Stimulated activated CD8-positive, alpha-beta memory T cell treated with anti-CD3 and anti-CD28 coated beads, Interleukin-2, amount 100 ng/mL, for 48 hours (primary cell): ENCODE results near the gene SMIM12.

ENCODE experiments used
- DNase-seq, 2 donors: peaks; one replicate each; pipeline ENCODE4 v3.0.0-alpha.2; 2020; ENCODE audit warnings: low read depth in 2 of 2

SMIM12 gene

GRCh38 chr1:34874296-34874952 is 14.9 kb upstream of the SMIM12 start:
- no peak for DNase-seq

GRCh38 chr1:34872133-34872503 is 12.6 kb upstream of the SMIM12 start:
- no peak for DNase-seq

DNA sequence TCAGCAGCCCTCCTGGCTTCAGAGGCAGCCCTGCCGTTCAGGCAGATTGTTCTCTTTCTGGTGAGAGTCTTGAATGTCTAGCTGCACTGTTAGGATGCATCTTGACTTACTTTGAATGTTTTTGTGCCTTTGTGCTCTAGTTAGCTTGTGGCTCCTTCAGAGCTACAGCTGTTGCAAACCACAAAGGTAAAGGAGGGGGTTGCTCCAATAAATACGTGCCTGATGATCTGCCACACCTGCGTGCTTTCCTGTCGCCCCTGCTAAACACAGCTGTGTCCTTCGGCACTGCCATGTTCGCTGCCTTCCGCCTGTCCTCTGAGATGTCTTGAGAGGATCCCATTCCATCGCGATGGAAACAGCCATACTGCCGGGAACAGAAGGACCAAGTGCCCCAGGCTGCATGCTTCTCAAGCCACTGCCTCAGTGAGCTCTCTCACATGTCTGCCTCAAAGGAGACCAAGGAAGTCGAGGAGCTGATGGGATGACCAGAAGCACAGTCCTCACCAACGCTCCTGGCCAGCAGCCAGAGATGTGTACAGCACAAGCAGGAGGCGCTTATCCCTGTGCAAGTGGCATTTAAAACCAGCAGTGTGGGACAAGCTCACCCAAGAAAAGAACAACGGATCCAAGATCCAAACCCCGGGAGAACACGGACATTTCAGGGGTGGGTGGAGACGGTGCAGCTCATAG is 12.0 kb upstream of the SMIM12 start:
- no peak for DNase-seq

- DNase-seq = no peak
Measured at GRCh38 chr1:34870395-34870794, 10.8 kb upstream of the SMIM12 start.

DNA sequence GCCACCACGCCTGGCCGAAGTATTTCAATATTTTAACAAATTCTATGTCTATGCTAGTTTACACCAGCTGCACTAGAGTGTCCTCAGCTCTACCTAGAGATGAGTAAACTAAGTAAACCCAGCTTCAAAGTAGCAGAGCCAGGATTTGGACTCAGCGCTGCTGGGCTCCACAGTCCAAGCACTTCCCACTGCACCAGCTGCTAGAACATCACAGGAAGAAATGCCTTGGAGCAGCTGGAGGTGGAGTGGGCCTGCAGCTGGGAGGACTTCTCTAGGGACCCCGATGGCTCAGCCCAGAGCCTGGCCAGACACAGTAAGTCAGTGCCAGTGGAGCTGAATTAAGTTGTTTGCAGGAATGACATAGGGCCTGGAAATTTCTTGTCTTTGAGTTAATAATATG is 10.2 kb upstream of the SMIM12 start:
- DNase-seq = no peak

DNA sequence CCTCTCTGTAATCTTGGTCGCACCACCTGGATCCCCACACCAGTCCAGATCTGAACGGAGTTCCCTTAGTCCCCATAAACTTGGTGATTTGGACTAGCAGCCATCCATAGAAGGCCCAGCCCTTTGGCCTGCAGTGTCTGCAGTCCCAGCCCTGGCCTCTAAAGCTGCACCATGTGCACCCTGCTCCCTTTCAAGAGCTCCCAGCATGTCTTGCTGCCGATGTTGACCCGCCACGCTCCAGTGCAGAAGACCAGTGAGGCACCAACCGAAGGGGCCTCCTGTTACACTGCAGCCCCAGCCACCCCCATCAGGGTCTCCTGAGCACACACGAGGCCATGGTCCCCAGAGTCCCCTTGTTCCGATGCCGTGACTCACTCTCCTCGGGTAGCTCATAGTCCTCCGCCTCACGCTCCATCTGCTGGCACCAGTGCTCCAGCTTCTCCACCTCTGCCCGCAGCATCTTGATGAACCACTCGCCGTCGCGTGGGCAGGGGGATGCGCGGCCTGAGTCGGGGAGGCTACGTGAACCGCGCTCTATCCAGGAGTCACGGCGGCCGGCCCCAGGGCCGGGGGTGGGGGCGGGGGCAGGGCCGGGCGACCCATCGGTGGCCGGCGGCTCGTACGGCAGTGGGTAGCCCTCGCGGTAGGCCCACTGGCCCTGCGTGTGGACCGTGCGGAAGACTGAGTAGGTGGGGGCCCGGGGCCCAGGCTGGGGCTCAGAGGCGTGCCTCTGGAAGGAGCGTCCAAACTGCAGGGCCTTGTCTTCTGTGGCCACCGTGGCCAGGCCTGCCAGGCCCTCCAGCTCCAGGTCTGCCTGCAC is 8.9 kb upstream of the SMIM12 start:
- DNase-seq = no peak

GRCh38 chr1:34867415-34867814 is 7.9 kb upstream of the SMIM12 start:
- no peak for DNase-seq

- DNase-seq = no peak
Measured at GRCh38 chr1:34866762-34867109, 7.2 kb upstream of the SMIM12 start.

- DNase-seq = peak; percentile 87 to 90
Measured at GRCh38 chr1:34865981-34866761, 6.6 kb upstream of the SMIM12 start.

GRCh38 chr1:34865573-34865972 is 6.0 kb upstream of the SMIM12 start:
- DNase-seq = no peak

DNA sequence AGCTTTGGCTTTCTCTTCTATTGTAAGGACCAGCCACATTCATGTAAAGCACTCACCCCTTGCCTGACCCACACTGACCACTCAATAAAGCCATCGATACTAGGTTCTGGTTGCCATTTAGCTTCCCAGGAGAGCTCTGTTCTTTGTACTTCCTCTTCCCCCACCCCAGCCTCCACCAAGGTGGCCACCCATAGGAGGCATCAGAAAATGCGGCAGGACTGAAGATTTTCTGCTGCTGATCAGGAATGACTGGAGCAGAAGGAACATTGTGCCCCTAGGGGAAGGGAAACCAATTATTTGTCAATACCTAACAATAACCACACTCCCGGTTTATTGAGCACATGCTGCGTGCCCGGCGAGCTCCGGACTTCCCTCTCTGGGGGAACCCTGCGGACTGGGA is 5.2 kb upstream of the SMIM12 start:
- DNase-seq = no peak

GRCh38 chr1:34863501-34863900 is 4.0 kb upstream of the SMIM12 start:
- DNase-seq = no peak

DNA sequence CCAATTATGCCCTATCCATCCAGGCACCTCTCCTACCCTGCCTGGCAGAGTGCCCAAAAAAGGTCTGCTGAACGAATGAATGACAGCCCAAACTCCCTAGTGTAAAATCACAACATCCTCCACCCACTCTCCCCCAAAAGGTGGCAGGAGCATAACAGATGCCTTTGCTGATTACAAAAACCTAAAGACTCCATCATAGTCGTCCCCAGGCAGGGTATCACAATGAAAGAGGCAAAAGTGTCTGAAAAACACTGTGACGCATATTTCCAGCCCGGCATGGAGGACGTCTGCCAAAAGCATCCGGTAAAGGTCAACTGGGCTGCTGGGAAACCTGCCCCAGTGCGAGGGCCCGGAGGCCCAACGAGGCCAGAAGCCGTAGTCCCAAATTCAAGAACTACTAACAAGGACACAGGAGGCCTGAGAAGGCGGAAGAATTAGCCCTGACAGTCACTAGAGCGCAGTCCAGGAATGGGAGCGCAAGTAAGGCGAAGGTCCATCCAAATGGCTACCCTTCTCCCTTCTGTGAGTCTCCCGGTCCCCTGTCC is 576 bp downstream of the SMIM12 start:
- DNase-seq = peak in 1 of 2 donors; percentile 10

DNA sequence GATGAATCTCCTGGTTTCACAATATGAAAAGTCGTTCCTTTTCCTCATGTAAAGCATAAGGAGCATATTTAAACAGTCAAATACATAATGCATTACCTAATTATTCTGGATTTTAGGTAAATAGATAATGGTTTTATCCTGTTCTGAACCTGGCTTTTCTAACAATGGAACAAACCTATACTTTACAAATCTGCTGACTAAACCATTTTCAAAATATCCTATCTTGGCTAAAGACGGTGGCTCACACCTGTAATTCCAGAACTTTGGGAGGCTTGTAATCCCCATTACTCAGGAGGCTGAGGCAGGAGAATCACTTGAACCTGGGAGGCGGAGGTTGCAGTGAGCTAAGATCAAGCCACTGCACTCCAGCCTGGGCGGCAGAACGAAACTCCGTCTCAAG is 2.9 kb downstream of the SMIM12 start:
- no peak for DNase-seq

DNA sequence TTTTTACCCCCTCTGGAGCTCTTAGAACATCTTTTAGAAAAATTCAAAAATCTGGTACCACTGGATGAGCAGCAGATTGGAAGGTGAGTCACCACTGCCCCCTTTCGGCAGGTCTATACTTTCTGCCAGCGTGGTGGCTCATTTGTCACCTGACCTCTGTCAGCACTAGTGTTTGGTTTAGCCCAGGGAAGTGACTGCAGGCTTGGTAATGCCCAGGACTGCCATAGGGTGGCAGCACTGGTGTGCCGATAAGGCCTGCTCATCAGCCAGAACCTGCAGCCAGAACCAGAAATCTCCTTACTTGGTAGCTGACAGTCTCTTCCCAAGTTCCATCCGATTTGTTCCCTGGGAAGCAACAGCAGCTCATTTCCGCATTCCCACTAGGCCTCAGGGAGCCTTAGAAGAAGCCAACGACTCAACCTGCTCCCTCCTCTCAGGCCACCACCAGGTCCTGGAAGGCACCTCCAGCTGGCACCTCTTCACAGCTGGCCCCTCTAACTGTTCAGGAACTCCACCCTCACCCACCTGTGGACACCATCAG is 6.8 kb downstream of the SMIM12 start:
- DNase-seq = peak; percentile 75 to 80

DNA sequence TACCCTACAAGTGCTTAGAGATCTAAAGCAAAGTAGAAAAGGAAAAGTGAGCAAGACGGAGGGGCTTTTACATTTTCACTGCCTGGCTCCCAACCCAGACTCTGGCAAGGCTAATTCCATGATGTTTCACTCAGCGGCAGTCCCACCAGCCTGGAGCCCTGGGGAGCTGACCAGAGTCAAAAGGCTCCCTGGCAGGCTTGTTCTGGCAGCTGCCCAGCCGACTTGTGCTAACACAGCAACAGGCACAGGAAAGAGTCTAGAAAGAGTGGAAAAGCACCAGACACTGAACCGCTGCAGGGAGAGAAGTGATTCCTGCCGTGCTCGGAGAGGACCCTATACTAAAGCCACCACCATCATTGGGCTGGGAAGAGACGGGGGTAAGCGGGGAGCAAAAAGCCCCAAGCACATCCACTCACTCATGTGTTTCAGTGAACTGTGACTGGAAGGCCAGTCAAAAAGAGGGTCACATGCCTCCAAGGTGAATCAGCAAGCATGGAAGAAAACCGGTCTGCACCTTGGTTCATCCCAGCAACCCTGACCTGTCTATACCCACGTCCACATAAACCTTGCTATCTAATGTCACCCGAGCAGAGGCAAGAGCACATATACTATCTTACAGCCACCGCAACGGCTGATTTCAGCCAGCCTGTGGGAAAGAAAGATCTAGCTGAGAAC is 8.0 kb downstream of the SMIM12 start:
- DNase-seq = no peak

DNA sequence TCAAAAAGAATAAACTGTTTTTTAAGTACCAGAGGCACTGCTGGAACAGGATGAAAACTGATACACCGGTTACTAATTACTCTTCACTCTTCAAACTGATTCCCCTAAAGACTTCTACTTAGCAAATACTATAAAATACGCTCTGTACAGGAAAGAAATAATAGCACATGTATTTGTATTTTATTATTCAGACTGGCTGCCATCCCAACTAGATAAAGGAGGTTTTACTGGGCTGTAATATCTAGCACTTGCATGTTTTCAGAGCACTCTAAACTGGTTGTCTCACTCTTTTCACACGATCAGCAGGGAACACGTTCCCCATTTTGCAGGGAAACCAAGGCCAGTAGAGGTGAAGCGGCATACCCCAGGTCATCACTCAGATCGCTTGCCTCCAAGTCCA is 9.2 kb downstream of the SMIM12 start:
- no peak for DNase-seq

GRCh38 chr1:34847094-34847493 is 12.5 kb downstream of the SMIM12 start:
- DNase-seq = no peak

- no peak for DNase-seq
Measured at GRCh38 chr1:34846265-34846664, 13.3 kb downstream of the SMIM12 start.

DNA sequence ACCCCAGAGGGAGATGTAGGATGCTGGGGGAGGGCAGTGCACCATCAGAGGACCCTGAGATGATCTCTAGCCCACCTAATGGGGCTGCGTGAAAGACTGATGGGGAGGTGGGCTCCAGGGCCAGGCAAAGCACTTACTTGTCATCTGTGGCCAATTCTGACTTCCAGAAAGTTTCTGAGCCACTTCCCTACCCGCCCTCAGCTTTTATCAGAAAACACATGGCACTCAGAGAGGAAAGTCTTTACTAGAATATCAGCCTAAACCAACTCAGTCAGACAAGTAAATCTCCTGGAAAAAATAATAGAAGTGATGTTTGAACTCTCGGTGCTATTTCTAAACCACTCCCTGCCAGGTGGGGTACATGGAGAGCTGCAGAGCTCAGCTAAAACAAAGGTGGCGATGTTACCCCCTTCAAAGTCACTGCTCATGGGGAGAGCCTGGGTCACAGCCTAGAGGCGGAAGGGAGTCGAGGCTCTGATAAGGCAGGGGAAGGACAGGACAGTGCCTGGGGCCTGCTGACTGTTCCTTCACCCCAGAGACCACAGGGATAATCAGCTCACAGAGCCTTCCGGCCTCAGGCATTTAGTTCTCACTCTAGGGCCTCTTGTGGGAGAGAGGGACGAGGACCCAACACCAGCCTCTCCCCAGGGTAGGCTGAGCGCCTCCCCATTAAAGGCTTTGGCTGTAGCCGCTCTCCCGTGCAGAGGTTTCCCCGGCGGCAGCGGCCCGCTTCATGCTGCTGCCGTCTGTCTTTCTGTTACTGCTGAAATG is 14.2 kb downstream of the SMIM12 start:
- no peak for DNase-seq
